Muscle of leg (tissue), 11 donors: ENCODE measurements around the gene ANGPT4. TPM values are rescaled to one million over a fixed set of nuclear protein-coding genes. Genes with fewer than 3 reads are reported as not detected.

Experiments used
- DNase-seq: peaks from one replicate; pipeline ENCODE4 v3.0.0; 2013
- H3K27ac ChIP-seq: one replicate; pipeline ENCODE4 v1.5.1; 2013; ENCODE audit warnings: mild to moderate bottlenecking, low read length, control low read depth
- H3K27me3 ChIP-seq: one replicate; pipeline ENCODE4 v1.6.1; 2013; ENCODE audit warnings: low read length; ENCODE audit not compliant: control insufficient read depth, insufficient read depth
- H3K36me3 ChIP-seq: one replicate; pipeline ENCODE4 v1.6.1; 2013; ENCODE audit warnings: low read length; ENCODE audit not compliant: control insufficient read depth, insufficient read depth
- H3K4me1 ChIP-seq: one replicate; pipeline ENCODE4 v1.6.1; 2013; ENCODE audit warnings: low read length; ENCODE audit not compliant: control insufficient read depth, insufficient read depth
- H3K4me3 ChIP-seq: one replicate; pipeline ENCODE4 v1.5.1; 2013; ENCODE audit warnings: low read length, control low read depth
- H3K9me3 ChIP-seq: replicated peaks from 2 replicates; pipeline ENCODE4 v1.6.1; 2013; ENCODE audit warnings: low read depth, low read length; ENCODE audit not compliant: control insufficient read depth
- WGBS: methylation state at CpG from one replicate; pipeline ENCODE4 v1.1.5; 2013; ENCODE audit warnings: missing lambda C conversion rate; ENCODE audit not compliant: insufficient coverage; 5-methylcytosine and 5-hydroxymethylcytosine counted together
- polyA plus RNA-seq, 8 donors: library from polyadenylated mRNA; unstranded; fragments of 120-200 nt; gene quantifications; one replicate each; pipeline versions ENCODE4 v1.2.1 to v1.2.3, GENCODE V29; 2013; ENCODE audit warnings: inconsistent platforms in 1 of 8, low replicate concordance in 1 of 8; ENCODE audit not compliant: insufficient read length in 8 of 8, insufficient read depth in 1 of 8
- total RNA-seq: library from RNA; stranded (reverse); fragments of 120-200 nt; gene quantifications from one replicate; pipeline ENCODE4 v1.2.4, GENCODE V29; 2013

ANGPT4 gene
- total and polyA plus RNA-seq, 9 donors: 0.03 to 0.12 (median 0.05) TPM; not detected in 1

DNA sequence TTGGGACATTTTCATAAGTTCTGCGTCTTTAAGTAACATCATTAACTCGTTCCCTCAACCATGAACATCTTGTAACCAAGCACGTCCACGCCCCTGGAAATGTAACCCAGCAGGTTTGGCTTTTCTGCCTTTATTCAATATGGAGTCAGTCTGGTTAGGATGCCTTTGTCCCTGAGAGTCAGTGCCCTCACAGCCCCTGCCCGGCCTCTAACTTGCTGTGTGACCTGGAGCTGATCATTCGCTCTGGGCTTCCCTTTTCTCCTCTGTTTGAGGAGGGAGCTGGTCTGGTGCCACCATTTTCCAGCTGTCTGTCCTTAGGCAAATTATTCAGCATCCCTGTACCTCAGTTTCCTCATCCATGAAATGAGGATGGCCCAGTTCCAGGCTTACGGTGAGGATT lies 26.5 kb upstream of the ANGPT4 start:
- no peaks in the 10 kb centered on the region for H3K36me3 ChIP-seq
- H3K9me3 ChIP-seq: no peaks in the 10 kb centered on the region
- H3K27me3 ChIP-seq: no peaks in the 10 kb centered on the region
- no peak for DNase-seq
- no peaks in the 10 kb centered on the region for H3K4me1 ChIP-seq
- H3K27ac ChIP-seq: no peak overlapping the region
- WGBS: 67% methylated on average over 2 of the region's 7 CpGs
- H3K4me3 ChIP-seq: no peak overlapping the region

GRCh38 chr20:940926-941325 lies 24.8 kb upstream of the ANGPT4 start:
- Histone ChIP-seq H3K36me3 (no peaks in the 10 kb centered on the region), H3K27ac (no peak overlapping the region), H3K4me3 (no peak overlapping the region), H3K9me3 (no peaks in the 10 kb centered on the region), H3K27me3 (no peaks in the 10 kb centered on the region), H3K4me1 (no peaks in the 10 kb centered on the region)
- WGBS: 84% methylated on average over 5 of the region's 5 CpGs
- no peak for DNase-seq

DNA sequence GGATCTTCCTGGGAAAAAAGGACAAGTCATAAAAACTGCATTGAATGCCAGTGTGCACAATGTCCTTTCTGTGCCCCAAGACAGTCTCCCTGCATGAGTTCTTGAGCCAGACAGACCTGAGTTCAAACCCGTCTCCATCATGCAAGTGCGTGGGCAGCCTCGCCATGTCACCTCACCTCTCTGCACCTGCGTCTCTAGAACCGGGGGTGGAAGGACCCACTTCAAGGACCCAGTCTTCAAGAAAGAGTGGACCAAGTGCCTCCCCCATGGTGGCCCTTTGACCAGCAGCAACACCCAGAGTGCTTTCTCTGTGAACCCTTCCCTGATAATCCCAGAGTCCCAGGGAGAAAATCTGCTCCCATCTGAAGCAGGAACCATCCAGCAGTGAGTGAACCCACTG lies 23.5 kb upstream of the ANGPT4 start:
- no peaks in the 10 kb centered on the region for H3K27me3 ChIP-seq
- H3K4me3 ChIP-seq: no peak overlapping the region
- no peaks in the 10 kb centered on the region for H3K4me1 ChIP-seq
- no peak overlapping the region for H3K27ac ChIP-seq
- H3K9me3 ChIP-seq: no peaks in the 10 kb centered on the region
- 94% methylated on average over 3 of the region's 5 CpGs for WGBS
- no peaks in the 10 kb centered on the region for H3K36me3 ChIP-seq
- no peak for DNase-seq

DNA sequence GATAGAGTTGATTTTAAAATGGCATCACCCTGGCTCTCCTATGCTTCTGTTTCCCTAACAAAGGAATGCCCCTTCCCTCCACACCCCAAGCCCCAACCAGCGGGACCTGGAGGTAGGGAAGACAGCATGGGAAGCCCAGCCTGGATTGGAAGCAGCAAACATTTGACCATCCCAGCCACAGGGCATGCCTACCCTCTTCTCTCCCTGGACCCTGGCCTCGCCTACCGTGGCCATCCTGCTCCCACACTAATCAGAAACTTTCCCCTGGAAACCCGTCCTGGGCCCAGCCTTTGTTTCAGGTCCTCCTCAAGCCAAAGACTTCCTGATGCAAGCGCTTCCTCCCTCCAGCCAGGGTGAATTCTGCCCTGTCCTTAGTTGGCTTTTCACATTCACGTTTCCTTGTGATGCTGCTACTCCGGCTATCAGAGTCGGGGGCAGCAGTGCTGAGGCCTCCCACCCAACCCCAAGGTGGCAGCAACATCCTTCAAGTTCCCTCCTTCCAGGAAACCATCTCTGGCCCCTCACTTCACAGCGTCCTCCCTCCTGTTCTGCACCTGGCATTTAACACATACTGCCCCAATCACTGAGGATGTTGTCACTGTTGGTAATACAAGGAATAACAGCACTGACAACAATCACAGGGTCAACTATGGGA lies 18.2 kb upstream of the ANGPT4 start:
- 46% methylated on average over 8 of the region's 9 CpGs for WGBS
- H3K9me3 ChIP-seq: peaks cover 10% of the 10 kb centered on the region
- no peaks in the 10 kb centered on the region for H3K27me3 ChIP-seq
- no peak overlapping the region for H3K27ac ChIP-seq
- H3K4me1 ChIP-seq: no peaks in the 10 kb centered on the region
- H3K4me3 ChIP-seq: no peak overlapping the region
- H3K36me3 ChIP-seq: no peaks in the 10 kb centered on the region
- no peak for DNase-seq

DNA sequence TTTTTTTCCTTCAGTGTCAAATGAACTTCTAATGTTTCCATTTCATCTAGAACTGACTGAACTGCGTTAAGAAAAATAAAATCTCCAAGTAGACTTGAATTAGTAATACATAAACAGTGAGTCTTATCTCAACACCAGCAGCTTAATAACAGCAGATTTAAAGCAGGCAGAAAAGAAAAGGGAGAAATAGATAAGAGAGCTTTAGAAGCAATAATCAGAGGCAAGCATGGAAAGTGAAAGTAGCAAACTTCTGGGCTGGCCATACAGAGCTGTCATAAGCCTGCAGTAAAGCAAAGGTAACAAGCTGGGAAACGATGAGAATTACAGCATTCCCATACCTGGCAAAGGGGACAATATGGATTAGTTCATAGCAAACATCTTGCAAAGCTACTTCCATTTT lies 16.9 kb upstream of the ANGPT4 start:
- no peaks in the 10 kb centered on the region for H3K4me1 ChIP-seq
- H3K4me3 ChIP-seq: no peak overlapping the region
- no peak overlapping the region for H3K27ac ChIP-seq
- H3K36me3 ChIP-seq: no peaks in the 10 kb centered on the region
- DNase-seq: no peak
- 100% methylated on average over 1 of the region's 2 CpGs for WGBS
- H3K9me3 ChIP-seq: peaks cover 10% of the 10 kb centered on the region
- H3K27me3 ChIP-seq: no peaks in the 10 kb centered on the region

DNA sequence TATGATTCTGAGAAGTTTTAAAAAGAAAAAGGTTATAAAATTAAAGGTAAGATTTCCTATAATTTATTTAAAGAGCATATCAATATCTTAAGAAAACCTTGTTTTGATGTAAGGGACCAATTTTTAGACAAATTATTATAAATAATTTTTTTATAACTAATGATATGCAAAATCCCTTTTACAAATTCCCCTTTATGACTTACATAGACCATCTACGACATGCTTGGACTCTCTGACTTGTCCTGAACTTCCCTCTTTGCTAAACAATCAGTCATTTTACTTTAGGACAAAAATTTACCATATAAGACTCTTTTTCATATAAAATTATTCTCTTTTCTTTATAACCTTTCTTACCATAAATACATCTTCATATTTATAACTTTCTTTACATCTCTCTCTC lies 15.3 kb upstream of the ANGPT4 start:
- WGBS: 71% methylated on average over 1 of the region's 1 CpG

GRCh38 chr20:926670-927069 lies 10.5 kb upstream of the ANGPT4 start:
- no peaks in the 10 kb centered on the region for H3K27me3 ChIP-seq
- DNase-seq: peak; percentile 6
- H3K4me3 ChIP-seq: no peak overlapping the region
- peaks cover 3% of the 10 kb centered on the region for H3K9me3 ChIP-seq
- H3K27ac ChIP-seq: no peak overlapping the region
- no peaks in the 10 kb centered on the region for H3K4me1 ChIP-seq
- no peaks in the 10 kb centered on the region for H3K36me3 ChIP-seq
- 40% methylated on average over 3 of the region's 6 CpGs for WGBS

More for the DNA sequence above, 15.3 kb upstream of the ANGPT4 start:
- Histone ChIP-seq H3K27me3 (no peaks in the 10 kb centered on the region), H3K9me3 (peaks cover 10% of the 10 kb centered on the region), H3K4me1 (no peaks in the 10 kb centered on the region), H3K27ac (no peak overlapping the region), H3K4me3 (no peak overlapping the region), H3K36me3 (no peaks in the 10 kb centered on the region)
- DNase-seq: no peak

GRCh38 chr20:925516-925915 lies 9.4 kb upstream of the ANGPT4 start:
- WGBS: 89% methylated on average over 5 of the region's 9 CpGs
- Histone ChIP-seq H3K27me3 (no peaks in the 10 kb centered on the region), H3K4me1 (no peaks in the 10 kb centered on the region), H3K36me3 (no peaks in the 10 kb centered on the region), H3K27ac (no peak overlapping the region), H3K4me3 (no peak overlapping the region), H3K9me3 (no peaks in the 10 kb centered on the region)
- no peak for DNase-seq

DNA sequence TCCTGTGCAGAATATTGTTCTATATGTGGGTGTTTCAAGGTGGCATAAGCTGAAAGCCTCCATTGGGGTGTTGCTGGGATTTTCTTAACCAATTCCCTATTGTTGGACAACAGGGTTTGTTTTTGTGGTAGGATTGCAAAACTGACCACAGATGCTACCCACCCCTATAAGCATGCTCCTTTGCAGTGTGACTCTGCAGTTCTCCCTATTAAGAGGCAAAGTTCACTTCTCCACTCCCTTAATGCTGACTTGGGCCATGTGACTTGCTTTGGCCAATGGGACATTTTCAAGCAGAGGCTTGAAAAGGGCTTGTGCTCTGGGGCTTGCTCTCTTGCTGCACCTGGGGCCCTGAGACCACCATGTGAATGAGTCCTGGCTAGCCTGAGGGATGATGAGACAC lies 8.5 kb upstream of the ANGPT4 start:
- Histone ChIP-seq H3K9me3 (no peaks in the 10 kb centered on the region), H3K36me3 (no peaks in the 10 kb centered on the region), H3K4me3 (no peak overlapping the region), H3K27ac (no peak overlapping the region), H3K27me3 (no peaks in the 10 kb centered on the region), H3K4me1 (no peaks in the 10 kb centered on the region)
- DNase-seq: no peak

- no peak for DNase-seq
- no peak overlapping the region for H3K27ac ChIP-seq
Measured at GRCh38 chr20:922781-923180, 6.6 kb upstream of the ANGPT4 start.

GRCh38 chr20:921068-921467 lies 4.9 kb upstream of the ANGPT4 start:
- no peak overlapping the region for H3K4me3 ChIP-seq
- no peak for DNase-seq
- H3K4me1 ChIP-seq: peaks cover 6% of the 10 kb centered on the region
- 64% methylated on average over 1 of the region's 5 CpGs for WGBS
- no peaks in the 10 kb centered on the region for H3K36me3 ChIP-seq
- H3K9me3 ChIP-seq: no peaks in the 10 kb centered on the region
- no peaks in the 10 kb centered on the region for H3K27me3 ChIP-seq
- no peak overlapping the region for H3K27ac ChIP-seq

More at GRCh38 chr20:922781-923180, 6.6 kb upstream of the ANGPT4 start:
- WGBS: 33% methylated on average over 1 of the region's 4 CpGs
- H3K36me3 ChIP-seq: no peaks in the 10 kb centered on the region
- H3K9me3 ChIP-seq: no peaks in the 10 kb centered on the region
- H3K4me1 ChIP-seq: no peaks in the 10 kb centered on the region
- no peak overlapping the region for H3K4me3 ChIP-seq
- H3K27me3 ChIP-seq: no peaks in the 10 kb centered on the region
